ENCODE results near the gene VRTN.

The VRTN gene

GRCh38 chr14:74395094-74395493 lies 46.8 kb downstream of the VRTN start:
- H3K4me1 ChIP-seq (ENCODE audit: control insufficient read depth, insufficient read depth, low read length, poor library complexity, severe bottlenecking), result no peaks in the 10 kb centered on the region
- H3K4me3 ChIP-seq (ENCODE audit: extremely low read depth, insufficient read depth, low read length, poor library complexity, severe bottlenecking), result no peak overlapping the region
- no peaks in the 10 kb centered on the region for H3K36me3 ChIP-seq (ENCODE audit: control insufficient read depth, insufficient read depth, low read length)
- H3K27ac ChIP-seq (ENCODE audit: low read depth, low read length, severe bottlenecking), result no peak overlapping the region
- 80 to 83% methylated on average over 2 to 4 of the region's 4 CpGs for WGBS, 2 experiments (ENCODE audit: insufficient coverage in 2 of 2)
- H3K9me3 ChIP-seq (ENCODE audit: control insufficient read depth, low read length), result no peaks in the 10 kb centered on the region

GRCh38 chr14:74400031-74400685 lies 51.9 kb downstream of the VRTN start:
- Histone ChIP-seq H3K36me3 (ENCODE audit: control insufficient read depth, insufficient read depth, low read length) (no peaks in the 10 kb centered on the region), H3K9me3 (ENCODE audit: control insufficient read depth, low read length) (no peaks in the 10 kb centered on the region), H3K27ac (ENCODE audit: low read depth, low read length, severe bottlenecking) (no peak overlapping the region), H3K4me1 (ENCODE audit: control insufficient read depth, insufficient read depth, low read length, poor library complexity, severe bottlenecking) (peaks cover 20% of the 10 kb centered on the region), H3K4me3 (ENCODE audit: extremely low read depth, insufficient read depth, low read length, poor library complexity, severe bottlenecking) (no peak overlapping the region)
- 72 to 74% methylated on average over 13 of the region's 13 CpGs for WGBS, 2 experiments (ENCODE audit: insufficient coverage in 2 of 2)

GRCh38 chr14:74400919-74401503 lies 52.7 kb downstream of the VRTN start:
- no peaks in the 10 kb centered on the region for H3K36me3 ChIP-seq (ENCODE audit: control insufficient read depth, insufficient read depth, low read length)
- peaks cover 20% of the 10 kb centered on the region for H3K4me1 ChIP-seq (ENCODE audit: control insufficient read depth, insufficient read depth, low read length, poor library complexity, severe bottlenecking)
- H3K27ac ChIP-seq (ENCODE audit: low read depth, low read length, severe bottlenecking), result no peak overlapping the region
- 40 to 44% methylated on average over 4 to 7 of the region's 8 CpGs for WGBS, 2 experiments (ENCODE audit: insufficient coverage in 2 of 2)
- H3K9me3 ChIP-seq (ENCODE audit: control insufficient read depth, low read length), result no peaks in the 10 kb centered on the region
- H3K4me3 ChIP-seq (ENCODE audit: extremely low read depth, insufficient read depth, low read length, poor library complexity, severe bottlenecking), result peak overlapping the region; percentile 11

- 6 to 13% methylated on average over 9 to 11 of the region's 12 CpGs for WGBS, 2 experiments (ENCODE audit: insufficient coverage in 2 of 2)
- H3K27ac ChIP-seq (ENCODE audit: low read depth, low read length, severe bottlenecking), result peak overlapping the region; percentile 47
- no peaks in the 10 kb centered on the region for H3K9me3 ChIP-seq (ENCODE audit: control insufficient read depth, low read length)
- H3K4me3 ChIP-seq (ENCODE audit: extremely low read depth, insufficient read depth, low read length, poor library complexity, severe bottlenecking), result peak overlapping the region; percentile 11
- H3K36me3 ChIP-seq (ENCODE audit: control insufficient read depth, insufficient read depth, low read length), result no peaks in the 10 kb centered on the region
- peaks cover 20% of the 10 kb centered on the region for H3K4me1 ChIP-seq (ENCODE audit: control insufficient read depth, insufficient read depth, low read length, poor library complexity, severe bottlenecking)
Observed at GRCh38 chr14:74401504-74402241, 53.4 kb downstream of the VRTN start.

GRCh38 chr14:74402401-74403251 lies 54.4 kb downstream of the VRTN start:
- no peak overlapping the region for H3K27ac ChIP-seq (ENCODE audit: low read depth, low read length, severe bottlenecking)
- no peak overlapping the region for H3K4me3 ChIP-seq (ENCODE audit: extremely low read depth, insufficient read depth, low read length, poor library complexity, severe bottlenecking)
- 75 to 85% methylated on average over 5 to 10 of the region's 10 CpGs for WGBS, 2 experiments (ENCODE audit: insufficient coverage in 2 of 2)
- no peaks in the 10 kb centered on the region for H3K9me3 ChIP-seq (ENCODE audit: control insufficient read depth, low read length)
- H3K36me3 ChIP-seq (ENCODE audit: control insufficient read depth, insufficient read depth, low read length), result no peaks in the 10 kb centered on the region
- peaks cover 20% of the 10 kb centered on the region for H3K4me1 ChIP-seq (ENCODE audit: control insufficient read depth, insufficient read depth, low read length, poor library complexity, severe bottlenecking)

GRCh38 chr14:74403619-74404417 lies 55.5 kb downstream of the VRTN start:
- Histone ChIP-seq H3K4me1 (ENCODE audit: control insufficient read depth, insufficient read depth, low read length, poor library complexity, severe bottlenecking) (peaks cover 20% of the 10 kb centered on the region), H3K36me3 (ENCODE audit: control insufficient read depth, insufficient read depth, low read length) (no peaks in the 10 kb centered on the region), H3K4me3 (ENCODE audit: extremely low read depth, insufficient read depth, low read length, poor library complexity, severe bottlenecking) (no peak overlapping the region), H3K27ac (ENCODE audit: low read depth, low read length, severe bottlenecking) (no peak overlapping the region), H3K9me3 (ENCODE audit: control insufficient read depth, low read length) (no peaks in the 10 kb centered on the region)
- WGBS, 2 experiments (ENCODE audit: insufficient coverage in 2 of 2), result 91 to 95% methylated on average over 8 to 9 of the region's 12 CpGs

- H3K36me3 ChIP-seq (ENCODE audit: control insufficient read depth, insufficient read depth, low read length), result no peaks in the 10 kb centered on the region
- H3K27ac ChIP-seq (ENCODE audit: low read depth, low read length, severe bottlenecking), result no peak overlapping the region
- H3K9me3 ChIP-seq (ENCODE audit: control insufficient read depth, low read length), result no peaks in the 10 kb centered on the region
- H3K4me3 ChIP-seq (ENCODE audit: extremely low read depth, insufficient read depth, low read length, poor library complexity, severe bottlenecking), result no peak overlapping the region
- 87 to 89% methylated on average over 7 of the region's 7 CpGs for WGBS, 2 experiments (ENCODE audit: insufficient coverage in 2 of 2)
- H3K4me1 ChIP-seq (ENCODE audit: control insufficient read depth, insufficient read depth, low read length, poor library complexity, severe bottlenecking), result peaks cover 20% of the 10 kb centered on the region
Observed at GRCh38 chr14:74404435-74404834, 56.2 kb downstream of the VRTN start.

- H3K9me3 ChIP-seq (ENCODE audit: control insufficient read depth, low read length), result no peaks in the 10 kb centered on the region
- H3K27ac ChIP-seq (ENCODE audit: low read depth, low read length, severe bottlenecking), result no peak overlapping the region
- H3K4me3 ChIP-seq (ENCODE audit: extremely low read depth, insufficient read depth, low read length, poor library complexity, severe bottlenecking), result no peak overlapping the region
- H3K4me1 ChIP-seq (ENCODE audit: control insufficient read depth, insufficient read depth, low read length, poor library complexity, severe bottlenecking), result peaks cover 20% of the 10 kb centered on the region
- no peaks in the 10 kb centered on the region for H3K36me3 ChIP-seq (ENCODE audit: control insufficient read depth, insufficient read depth, low read length)
- WGBS, 2 experiments (ENCODE audit: insufficient coverage in 2 of 2), result 78 to 86% methylated on average over 1 to 3 of the region's 4 CpGs
Observed at GRCh38 chr14:74405663-74406062, 57.4 kb downstream of the VRTN start.

GRCh38 chr14:74407021-74407800 lies 58.9 kb downstream of the VRTN start:
- Histone ChIP-seq H3K4me1 (ENCODE audit: control insufficient read depth, insufficient read depth, low read length, poor library complexity, severe bottlenecking) (peaks cover 10% of the 10 kb centered on the region), H3K36me3 (ENCODE audit: control insufficient read depth, insufficient read depth, low read length) (no peaks in the 10 kb centered on the region), H3K27ac (ENCODE audit: low read depth, low read length, severe bottlenecking) (no peak overlapping the region), H3K4me3 (ENCODE audit: extremely low read depth, insufficient read depth, low read length, poor library complexity, severe bottlenecking) (no peak overlapping the region), H3K9me3 (ENCODE audit: control insufficient read depth, low read length) (no peaks in the 10 kb centered on the region)
- 89 to 95% methylated on average over 13 to 15 of the region's 17 CpGs for WGBS, 2 experiments (ENCODE audit: insufficient coverage in 2 of 2)
